GM21825 (cell line): ENCODE data around the gene HOXD13.

Experiments used
- ATAC-seq: cut with Tn5 transposase; IDR thresholded peaks from one replicate; pipeline ENCODE4 v1.9.1; 2021; ENCODE audit warnings: mild to moderate bottlenecking, moderate library complexity; ENCODE audit not compliant: unreplicated experiment

HOXD13 gene

GRCh38 chr2:176092270-176093144, at the start of gene HOXD13:
HOXD13 (plus strand) TSS chr2:176092721; CDS start chr2:176092891, 170 bp downstream.
- ATAC-seq: no peak

GRCh38 chr2:176056406-176056805, 36.1 kb upstream of the HOXD13 start:
- ATAC-seq: no peak

- no peak for ATAC-seq
These were observed 28.6 kb upstream of the HOXD13 start for GRCh38 chr2:176063958-176064357.

GRCh38 chr2:176066645-176067588, 25.6 kb upstream of the HOXD13 start:
- ATAC-seq: no peak

GRCh38 chr2:176067589-176068418, 24.7 kb upstream of the HOXD13 start:
- ATAC-seq: no peak

GRCh38 chr2:176068419-176068832, 24.1 kb upstream of the HOXD13 start:
- no peak for ATAC-seq

- no peak for ATAC-seq
These were observed 20.9 kb upstream of the HOXD13 start for GRCh38 chr2:176071330-176072291.

GRCh38 chr2:176072292-176072669, 20.2 kb upstream of the HOXD13 start:
- ATAC-seq: no peak

- ATAC-seq: no peak
These were observed 19.3 kb upstream of the HOXD13 start for GRCh38 chr2:176072951-176073904.

- no peak for ATAC-seq
These were observed 17.5 kb upstream of the HOXD13 start for GRCh38 chr2:176074919-176075425.

GRCh38 chr2:176075481-176075880, 17.0 kb upstream of the HOXD13 start:
- ATAC-seq: no peak

- ATAC-seq: no peak
These were observed 16.5 kb upstream of the HOXD13 start for GRCh38 chr2:176076063-176076462.

GRCh38 chr2:176076796-176077195, 15.7 kb upstream of the HOXD13 start:
- ATAC-seq: no peak

GRCh38 chr2:176078541-176079284, 13.8 kb upstream of the HOXD13 start:
- no peak for ATAC-seq

GRCh38 chr2:176079285-176079830, 13.2 kb upstream of the HOXD13 start:
- ATAC-seq: no peak

- no peak for ATAC-seq
These were observed 12.5 kb upstream of the HOXD13 start for GRCh38 chr2:176079831-176080539.
